Stimulated activated CD8-positive, alpha-beta memory T cell treated with anti-CD3 and anti-CD28 coated beads, Interleukin-15, amount 100 ng/mL, for 1 hour (primary cell): ENCODE results near the gene SORL1-AS1.
"Not testable (repeated sequence)": the region's sequence is repeated elsewhere in the genome, so short reads cannot be mapped to it uniquely, and the experiment has no call there.

Experiments used
- DNase-seq: peaks from one replicate; pipeline ENCODE4 v3.0.0-alpha.2; 2020; ENCODE audit warnings: low read depth

Gene SORL1-AS1

DNA sequence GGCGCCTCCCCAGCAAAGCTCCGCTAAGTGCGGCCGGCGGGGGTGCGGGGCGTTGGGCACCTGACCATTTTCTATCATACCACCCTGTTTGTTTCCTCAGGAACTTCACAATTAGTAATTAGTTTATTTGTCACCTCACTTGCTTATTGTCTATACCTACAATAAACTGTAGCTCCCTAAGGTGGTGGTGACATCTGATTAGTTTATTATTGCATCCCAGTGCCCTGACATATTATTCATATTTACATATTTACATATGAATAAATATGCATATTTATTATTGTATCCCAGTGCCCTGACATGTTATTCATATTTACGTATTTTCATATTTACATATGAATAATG, 25.4 kb downstream of the SORL1-AS1 start:
- no peak for DNase-seq

DNA sequence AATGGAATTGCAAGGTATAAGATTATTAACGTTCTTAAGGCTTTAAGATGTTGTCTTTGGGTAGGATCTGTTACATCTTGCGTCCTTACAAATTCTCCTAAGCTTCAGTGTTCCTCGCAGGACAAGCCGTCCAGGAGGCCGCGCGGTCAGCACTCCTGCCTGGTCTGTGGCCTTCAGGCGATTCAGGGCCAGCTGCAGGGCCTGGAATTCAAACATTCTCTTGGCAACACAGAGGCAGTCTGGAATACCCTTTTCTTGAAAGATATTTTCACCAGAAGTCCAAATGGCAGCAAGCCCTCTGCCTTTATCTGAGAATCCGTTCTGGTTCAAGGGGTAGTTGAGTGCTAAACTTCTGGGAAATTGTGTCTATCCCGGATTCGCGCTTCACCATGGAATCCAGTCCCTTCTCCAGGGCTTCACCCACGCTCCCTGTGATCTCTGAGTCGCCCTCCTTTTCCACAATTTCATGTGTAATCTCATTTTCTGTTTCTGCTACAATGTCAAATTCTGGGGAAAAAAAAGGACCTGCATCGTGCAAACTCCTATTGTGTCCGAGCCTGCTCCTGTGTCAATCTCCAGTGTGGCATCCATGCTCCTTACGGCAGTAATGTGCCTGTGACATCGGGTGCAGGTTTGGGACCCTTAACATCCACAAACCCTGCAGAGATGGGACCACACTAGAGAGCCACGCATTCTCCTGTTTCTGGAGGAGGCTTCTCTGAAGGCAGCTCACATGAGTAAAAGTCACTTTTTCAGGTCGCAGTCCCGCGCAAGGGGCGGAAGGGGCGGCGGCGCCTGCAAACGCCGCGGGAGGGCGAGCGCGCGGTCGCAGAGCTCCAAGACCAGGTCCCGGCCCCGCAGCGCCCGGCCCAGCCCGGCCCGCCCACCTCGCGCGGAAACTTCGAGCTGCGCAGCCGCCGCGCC, 26.0 kb downstream of the SORL1-AS1 start:
- DNase-seq = no peak

DNA sequence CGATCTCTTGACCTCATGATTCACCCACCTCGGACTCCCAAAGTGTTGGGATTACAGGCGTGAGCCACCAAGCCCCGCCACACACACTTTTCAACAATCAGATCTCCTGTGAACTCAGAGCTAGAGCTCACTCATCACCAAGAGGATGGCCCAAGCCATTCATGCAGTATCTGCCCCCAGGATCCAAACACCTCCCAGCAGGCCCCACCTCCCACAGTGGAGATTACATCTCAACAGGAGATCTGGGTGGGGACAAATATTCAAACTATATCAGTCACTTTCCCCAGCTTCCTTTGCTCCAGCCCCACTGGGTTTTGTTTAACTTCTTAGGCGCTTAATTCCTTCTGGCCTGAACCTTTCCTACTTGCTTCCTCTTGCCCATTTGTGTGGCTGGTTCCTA, 26.9 kb downstream of the SORL1-AS1 start:
- DNase-seq = no peak

DNA sequence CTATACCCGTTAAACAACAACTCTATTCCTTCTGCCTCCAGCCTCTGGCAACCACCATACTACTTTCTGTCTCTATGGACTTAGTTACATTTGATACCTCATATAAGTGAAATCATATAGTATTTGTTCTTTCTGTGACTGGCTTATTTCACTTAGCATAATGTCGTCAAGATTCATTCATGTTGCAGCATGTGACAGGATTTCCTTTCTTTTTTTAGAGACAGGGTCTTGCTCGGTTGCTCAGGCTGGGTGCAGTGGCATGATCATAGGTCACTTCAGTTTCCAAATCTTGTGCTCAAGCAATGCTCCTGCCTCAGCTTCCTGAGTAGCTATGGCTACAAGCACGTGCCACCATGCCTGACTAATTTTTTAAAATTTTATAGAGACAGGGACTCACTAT, 30.1 kb downstream of the SORL1-AS1 start:
- DNase-seq = no peak

DNA sequence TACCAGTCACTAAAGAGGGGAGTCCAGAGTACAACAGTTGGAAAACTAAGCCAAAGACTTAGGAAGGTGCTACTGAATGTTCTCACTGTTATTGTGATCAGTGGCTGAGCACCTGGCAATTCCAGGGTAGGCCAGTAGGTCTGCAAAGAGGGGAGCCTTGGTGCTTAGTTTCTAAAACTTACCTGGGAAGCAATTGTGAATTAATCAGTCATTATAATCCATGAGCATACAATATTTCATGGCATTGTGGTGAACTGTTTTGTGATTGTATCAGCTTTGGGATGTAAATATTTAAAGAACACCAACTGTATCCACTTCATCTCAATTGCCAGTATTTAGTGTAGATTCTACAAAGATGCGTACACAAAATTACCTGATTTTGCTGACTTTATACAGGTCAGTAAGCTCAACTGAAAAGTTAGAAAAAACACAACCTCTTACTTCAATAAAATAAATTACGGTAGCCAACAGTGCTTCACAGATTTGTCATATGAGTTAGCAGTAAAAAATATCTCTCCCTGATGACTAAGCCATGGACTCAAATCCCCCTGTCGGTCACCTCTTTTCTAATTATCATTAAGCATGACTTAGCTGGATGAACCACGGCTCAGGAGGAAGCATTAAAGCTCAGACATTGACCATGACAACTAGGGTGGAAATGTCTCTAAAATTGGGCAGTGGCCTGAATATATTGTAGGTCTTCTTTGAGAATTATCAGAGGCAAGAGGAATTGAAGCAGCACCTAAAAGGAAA, 31.4 kb downstream of the SORL1-AS1 start:
- no peak for DNase-seq

DNA sequence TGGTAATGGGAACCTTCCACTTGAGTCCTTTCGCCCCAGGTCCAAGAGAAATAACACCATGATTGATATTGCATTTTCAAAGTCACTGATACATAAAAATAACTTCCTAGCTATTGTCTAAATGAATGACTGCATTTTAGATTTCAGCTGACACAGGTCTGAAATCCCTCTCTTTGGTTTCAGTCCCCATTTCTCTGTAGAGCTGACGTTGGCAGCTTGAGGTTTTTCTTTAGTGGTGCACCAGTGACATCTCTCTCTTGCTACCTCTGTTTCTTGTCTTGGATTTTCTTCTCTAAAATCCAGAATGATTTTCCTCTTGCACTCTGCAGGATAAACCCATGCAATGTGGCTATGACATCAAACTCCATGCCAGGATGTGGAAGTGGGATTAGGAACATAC, 32.4 kb downstream of the SORL1-AS1 start:
- no peak for DNase-seq

DNA sequence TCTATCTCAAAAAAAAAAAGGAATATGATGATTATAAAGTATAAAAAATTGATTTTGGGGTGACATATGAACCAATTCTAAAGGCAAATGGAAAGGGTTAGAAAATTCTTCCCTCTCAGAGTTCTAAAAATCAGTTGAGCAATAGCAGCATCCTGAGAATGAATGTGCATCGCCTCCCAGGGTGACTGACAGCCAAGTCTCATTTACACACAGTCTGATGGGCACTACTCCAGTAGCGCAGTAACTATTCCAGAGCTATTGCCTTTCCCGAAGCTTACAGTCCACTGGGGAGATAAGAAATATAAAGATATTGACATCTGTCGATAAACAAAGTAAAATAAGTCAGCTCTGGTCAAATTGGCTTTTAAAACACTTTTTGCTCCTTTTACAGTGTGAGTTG, 32.9 kb downstream of the SORL1-AS1 start:
- no peak for DNase-seq

DNA sequence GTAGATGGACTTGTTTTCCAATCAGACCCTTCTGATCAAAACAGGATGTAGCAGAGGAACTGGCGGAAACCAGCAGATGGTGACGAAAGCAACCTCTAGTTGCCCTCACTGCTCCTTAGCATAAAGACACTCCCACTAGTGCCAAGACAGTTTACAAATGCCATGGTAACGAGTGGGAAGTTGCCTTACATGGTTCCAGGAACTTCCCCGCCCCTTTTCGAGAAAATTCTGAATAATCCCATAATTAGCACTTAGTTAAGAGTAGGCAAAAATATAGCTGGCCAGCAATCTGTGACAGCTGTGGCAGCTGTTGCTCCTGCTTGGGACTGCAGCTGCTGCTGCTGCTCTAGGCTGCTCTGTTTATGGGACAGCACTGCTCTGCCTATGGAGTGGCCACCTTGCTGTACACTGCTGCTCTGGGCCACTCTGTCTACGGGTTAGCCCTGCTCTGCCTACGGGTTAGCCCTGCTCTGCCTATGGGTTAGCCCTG, 34.1 kb downstream of the SORL1-AS1 start:
- no peak for DNase-seq

DNA sequence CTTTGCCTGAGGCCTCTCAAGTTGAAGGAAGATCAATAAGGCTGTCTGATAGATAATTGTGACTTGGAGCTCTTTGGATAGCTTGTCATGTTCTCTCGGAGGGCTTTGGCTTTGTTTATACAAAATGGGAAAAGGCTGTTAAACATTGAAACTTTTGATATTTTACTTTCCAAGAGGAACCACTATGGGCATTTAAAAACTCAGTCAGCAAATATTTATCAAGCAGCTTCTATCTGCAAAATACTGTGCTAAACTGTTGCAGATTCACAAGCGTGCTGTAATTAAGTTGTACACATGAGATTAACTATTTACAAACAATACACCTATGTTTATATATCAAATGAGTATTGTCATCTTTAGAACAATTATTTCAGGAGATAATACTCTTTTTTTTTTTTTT, 35.2 kb downstream of the SORL1-AS1 start:
- no peak for DNase-seq

DNA sequence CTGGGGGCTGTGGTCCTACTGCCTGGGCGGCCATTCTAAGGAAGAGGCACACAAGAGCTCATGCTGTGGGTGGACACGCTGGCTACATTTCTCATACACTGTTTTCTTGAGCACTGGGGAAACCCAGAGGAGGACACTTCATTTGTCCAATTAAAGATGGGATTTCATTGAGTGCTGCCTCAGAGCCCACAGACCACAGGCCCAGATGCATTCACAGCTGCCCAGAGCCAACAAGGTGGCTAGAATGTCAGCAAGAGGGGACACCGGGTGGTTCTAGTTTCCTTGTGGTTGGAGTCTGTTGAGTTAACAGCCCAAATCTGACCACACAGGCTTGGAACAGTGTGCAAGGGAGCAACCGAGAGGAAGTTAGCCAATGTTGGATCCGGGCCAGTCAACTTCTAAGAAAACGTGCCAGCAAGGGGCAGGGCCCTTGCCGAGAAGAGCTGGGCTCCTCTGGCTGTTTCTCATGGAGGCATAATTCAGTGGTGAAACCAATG, 35.7 kb downstream of the SORL1-AS1 start:
- DNase-seq = no peak

DNA sequence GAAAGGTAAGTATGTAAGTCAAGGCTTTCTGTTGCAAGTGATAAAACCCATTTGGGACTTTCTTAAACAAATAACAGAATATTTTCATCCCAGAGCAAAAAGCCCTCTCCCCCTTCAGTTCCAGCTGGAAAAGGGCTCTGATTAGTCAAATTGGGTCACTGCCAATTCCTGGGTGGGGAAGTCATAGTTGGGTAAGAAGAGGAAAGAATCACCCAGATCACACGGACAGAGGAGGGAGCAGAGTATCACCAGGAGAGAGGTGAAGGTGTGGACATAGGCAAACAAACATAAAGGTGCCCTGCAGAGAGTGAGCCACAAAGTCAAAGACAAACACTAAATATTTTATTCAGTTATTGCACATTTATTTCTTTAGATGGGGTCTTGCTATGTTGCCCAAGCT, 36.9 kb downstream of the SORL1-AS1 start:
- no peak for DNase-seq

DNA sequence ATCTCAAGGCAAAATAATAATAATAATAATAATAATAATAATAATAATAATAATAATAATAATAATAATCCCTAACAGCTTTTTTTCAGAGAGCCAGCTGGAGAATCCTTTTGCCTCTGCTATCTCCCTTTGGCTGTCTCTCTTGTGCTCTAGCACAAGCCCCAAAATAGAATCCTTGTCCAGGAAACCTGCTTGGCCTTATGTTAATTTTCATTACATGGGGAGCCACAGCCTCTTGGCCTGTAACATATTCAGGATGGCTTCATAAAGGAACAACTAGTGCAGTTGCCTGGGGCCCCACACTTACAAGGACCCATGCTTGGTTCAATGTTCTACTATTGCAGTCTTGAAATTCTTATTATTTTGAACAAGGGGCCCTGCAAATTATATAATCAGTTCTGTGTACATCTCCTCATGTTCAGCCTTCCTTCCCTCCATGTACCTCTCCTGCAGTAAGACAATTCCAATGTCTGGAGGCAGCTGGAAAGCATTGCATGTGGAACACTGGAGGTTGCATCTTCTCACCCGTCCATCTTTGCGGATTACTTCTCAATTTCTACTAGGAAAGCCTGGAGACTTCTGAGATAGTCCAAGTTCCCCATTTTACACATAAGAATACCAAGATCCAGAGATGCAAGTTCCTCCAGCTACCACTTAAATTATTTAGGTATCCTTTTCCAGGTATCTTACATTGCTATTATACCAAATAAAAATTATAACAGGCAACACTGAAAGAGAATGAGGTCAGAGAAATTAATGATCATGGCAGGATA, 38.4 kb downstream of the SORL1-AS1 start:
- no peak for DNase-seq

DNA sequence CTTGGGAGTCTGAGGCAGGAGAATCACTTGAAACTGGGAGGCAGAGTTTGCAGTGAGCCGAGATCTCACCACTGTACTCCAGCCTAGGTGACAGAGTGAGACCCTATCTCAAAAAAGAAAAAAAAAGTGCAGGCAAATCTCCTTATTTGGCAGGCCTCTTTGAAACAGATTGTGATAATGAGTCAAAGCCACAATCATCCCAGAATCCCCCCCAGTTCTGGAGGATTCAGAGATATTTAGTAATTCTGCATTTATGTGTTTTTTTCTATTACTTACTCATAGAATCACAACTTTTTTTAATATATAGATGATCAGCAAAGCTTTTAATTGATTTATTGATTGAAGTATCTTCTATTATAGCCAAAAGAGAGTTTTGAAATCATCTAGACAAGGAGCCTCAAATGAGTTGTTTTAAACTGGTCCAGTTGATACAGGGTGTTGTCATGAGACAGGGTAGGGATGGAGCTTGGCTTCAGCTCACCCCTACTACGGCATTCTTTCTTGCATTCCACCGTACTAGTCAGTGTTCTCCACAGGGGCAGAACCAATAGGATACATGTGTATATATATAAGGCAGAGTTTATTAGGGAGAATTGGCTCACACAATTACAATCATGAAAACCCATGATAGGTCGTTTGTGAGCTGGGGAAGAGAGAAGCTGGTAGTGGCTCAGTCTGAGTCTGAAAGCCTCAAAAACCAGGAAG, 39.9 kb downstream of the SORL1-AS1 start:
- no peak for DNase-seq

DNA sequence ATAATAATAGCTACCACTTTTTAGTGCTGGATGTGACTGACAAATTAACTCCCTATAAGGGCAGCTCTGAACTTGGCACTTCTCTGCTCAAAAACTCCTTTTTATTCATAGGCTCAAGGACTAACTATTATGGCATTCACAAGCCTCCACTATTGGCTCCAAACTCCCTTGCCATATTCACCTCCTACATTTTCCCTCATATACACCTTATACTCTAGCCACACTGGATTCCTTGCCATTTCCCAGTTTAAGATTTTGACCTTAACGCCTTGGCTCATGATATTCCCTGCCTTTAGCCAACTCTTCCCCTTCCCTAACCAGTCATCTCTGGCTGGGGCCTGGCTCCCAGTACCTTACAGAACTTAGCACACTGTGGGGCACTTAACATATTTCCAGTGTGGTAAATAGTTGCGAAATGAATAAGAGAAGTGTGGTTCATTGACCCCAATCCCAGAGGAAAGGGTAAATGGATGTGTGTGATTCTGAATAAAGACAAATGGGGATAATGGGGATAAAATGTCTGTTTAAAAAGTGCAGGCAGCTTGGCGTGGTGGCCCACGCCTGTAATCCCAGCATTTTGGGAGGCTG, 40.7 kb downstream of the SORL1-AS1 start:
- no peak for DNase-seq

DNA sequence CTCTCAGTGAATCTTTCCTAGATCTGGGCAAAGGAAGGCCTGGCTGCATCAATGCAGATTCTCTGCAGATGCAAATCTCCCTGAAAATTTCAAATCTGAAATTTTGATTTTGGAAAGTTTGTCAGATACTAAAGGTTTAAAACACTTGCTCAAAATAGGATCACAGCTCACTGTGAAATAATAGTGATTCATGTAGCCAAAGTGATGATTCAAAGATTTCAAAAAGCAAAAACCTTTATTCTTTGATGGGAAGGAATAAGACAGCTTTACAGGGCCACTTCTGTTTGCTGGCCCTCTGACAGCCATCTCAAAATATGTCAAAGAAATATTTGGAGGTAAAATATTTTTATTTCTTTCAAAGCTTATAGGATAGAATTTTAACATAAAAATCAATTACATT, 41.4 kb downstream of the SORL1-AS1 start:
- DNase-seq = not testable (repeated sequence)

DNA sequence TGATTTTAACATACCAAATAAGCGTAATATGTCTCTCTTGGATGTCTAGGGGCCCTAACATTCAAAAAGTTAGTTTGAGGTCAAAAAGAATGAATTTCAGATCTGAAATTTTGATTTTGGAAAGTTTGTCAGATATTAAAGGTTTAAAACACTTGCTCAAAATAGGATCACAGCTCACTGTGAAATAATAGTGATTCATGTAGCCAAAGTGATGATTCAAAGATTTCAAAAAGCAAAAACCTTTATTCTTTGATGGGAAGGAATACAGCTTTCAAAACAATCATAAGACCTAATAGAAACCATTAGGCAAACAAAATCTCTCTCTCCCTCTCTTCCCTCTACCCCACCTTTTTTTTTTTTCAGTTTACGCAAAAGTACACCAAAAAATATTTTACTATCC, 42.7 kb downstream of the SORL1-AS1 start:
- not testable (repeated sequence) for DNase-seq

DNA sequence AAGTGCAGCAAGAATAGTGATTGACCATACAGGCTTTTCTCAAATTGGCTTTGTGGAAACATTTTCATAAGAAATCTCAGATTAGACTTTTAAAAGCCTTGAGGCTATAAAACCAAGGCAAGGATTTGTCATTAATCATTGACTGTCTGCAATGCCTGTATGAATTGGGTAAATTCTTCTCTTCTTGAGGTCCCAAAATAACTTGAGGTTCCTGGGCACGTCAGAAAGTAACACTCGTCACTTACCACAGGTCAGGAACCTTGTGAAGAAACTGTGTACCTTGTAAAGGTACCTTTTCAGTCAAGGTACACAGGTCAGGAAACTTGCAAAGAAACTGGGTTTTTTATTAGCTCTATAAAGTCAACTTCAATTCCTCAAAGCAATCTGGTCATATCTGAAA, 43.9 kb downstream of the SORL1-AS1 start:
- DNase-seq = no peak

DNA sequence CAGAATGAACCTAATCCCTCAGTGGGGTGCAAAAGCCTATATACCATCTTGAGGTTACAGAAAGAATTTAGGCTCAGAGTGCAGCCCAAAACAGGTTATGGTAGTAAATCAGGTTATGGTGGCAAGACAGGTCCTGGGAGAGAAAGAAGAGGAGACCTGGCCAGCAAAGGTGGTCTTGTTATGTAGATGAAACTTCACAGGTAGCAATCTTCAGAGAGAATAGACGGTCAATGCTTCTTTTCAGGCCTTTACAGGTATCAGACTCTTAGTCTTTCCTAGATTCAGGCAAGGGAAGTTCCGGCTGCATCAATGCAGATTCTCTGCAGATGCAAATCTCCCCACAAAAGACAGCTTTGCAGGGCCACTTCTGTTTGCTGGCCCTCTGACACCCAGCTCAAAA, 46.5 kb downstream of the SORL1-AS1 start:
- no peak for DNase-seq

DNA sequence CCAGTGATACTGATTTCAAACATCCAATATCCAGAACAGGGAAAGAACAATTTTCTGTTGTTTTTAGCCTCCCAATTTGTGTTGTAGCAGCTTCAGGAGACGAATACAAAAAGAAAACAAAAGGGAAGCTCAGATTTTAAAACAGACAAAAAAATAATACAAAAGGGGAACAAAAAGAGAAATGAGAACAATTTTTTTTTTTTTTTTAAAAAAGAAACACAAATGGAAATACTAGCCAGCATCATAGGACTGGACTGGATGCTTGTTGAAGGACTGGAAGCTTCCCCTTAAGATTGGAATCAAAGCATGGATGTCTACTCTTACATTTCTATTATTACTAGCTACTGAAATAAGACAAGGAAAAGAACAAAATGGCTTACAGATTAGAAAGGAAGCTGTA, 47.1 kb downstream of the SORL1-AS1 start:
- DNase-seq = no peak

DNA sequence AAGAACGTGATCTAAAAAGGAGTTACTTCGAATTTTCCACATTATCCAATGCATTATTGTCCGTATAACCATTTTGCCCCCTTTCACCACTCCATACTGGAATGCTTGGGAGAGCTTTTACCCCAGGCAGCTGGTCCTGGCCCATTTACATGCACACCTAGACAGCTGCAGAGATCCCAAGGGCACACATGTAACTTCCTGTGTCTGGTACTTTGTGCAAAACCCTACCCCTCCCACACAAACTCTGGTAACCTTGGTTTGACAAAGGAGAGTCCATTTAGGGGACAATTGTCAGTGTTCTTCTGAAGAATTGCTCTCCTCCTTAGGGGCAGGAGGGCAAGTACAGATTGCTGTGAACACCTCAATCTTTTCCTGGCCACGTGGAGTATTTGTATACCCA, 58.0 kb downstream of the SORL1-AS1 start:
- no peak for DNase-seq

DNA sequence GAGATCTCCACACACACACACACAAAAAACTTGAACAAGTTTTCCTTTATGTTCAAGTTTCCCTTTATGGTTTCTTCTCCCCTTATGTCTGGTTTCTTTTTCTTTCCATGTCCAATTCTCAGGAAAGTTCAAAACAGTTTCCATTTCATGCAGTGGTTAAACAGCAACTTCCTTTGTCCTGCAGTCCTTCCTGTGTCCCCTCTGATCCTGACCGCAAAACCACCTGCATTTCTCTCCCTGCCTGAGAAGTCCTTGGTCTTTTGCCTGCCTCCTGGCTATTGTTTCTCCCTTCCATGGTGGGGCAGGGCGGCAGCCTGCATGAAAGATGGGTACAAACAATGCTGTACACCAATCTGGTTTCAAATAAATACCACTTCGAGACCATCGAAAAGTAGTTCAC, 58.9 kb downstream of the SORL1-AS1 start:
- no peak for DNase-seq
